ENCODE results near the gene EZH1.
"Not testable (repeated sequence)": the region's sequence is repeated elsewhere in the genome, so short reads cannot be mapped to it uniquely, and the experiment has no call there.

The EZH1 gene

GRCh38 chr17:42665581-42666001 lies 79.2 kb downstream of the EZH1 start:
- no peak for DNase-seq

- no peak for DNase-seq
Measured at GRCh38 chr17:42660692-42661345, 84.0 kb downstream of the EZH1 start.

- not testable (repeated sequence) for DNase-seq
Measured at GRCh38 chr17:42659932-42660274, 84.9 kb downstream of the EZH1 start.

- DNase-seq: peak; percentile 97
Measured at GRCh38 chr17:42659079-42659931, 85.5 kb downstream of the EZH1 start, which contains the start of gene TUBG2. Gene TUBG2, plus strand, starts transcription at chr17:42659284. Its CDS starts 220 bp downstream, at chr17:42659504.

GRCh38 chr17:42657824-42658588 lies 86.8 kb downstream of the EZH1 start:
- no peak for DNase-seq

GRCh38 chr17:42655528-42655927 lies 89.3 kb downstream of the EZH1 start:
- no peak for DNase-seq

GRCh38 chr17:42653179-42654124 lies 91.4 kb downstream of the EZH1 start:
- DNase-seq: no peak

GRCh38 chr17:42651392-42651791 lies 93.4 kb downstream of the EZH1 start:
- no peak for DNase-seq
